HepG2 (cell line): ENCODE measurements around the gene MRPL38. TPM values are rescaled to one million over a fixed set of nuclear protein-coding genes. Genes with fewer than 3 reads are reported as not detected.

ENCODE experiments used
- CC2D1A ChIP-seq: sonication (generic); formaldehyde crosslinking; IDR thresholded peaks from 2 replicates; pipeline ENCODE4 v1.8.1; 2023; ENCODE audit warnings: mild to moderate bottlenecking, missing genetic modification reagents
- CREBL2 ChIP-seq: sonication (generic); formaldehyde crosslinking; IDR thresholded peaks from 2 replicates; pipeline ENCODE4 v1.8.1; 2023; ENCODE audit warnings: missing genetic modification reagents, mild to moderate bottlenecking, borderline replicate concordance
- FOXC1 ChIP-seq: sonication (generic); formaldehyde crosslinking; IDR thresholded peaks from 2 replicates; pipeline ENCODE4 v1.8.0; 2022; ENCODE audit warnings: mild to moderate bottlenecking, missing genetic modification reagents, borderline replicate concordance
- FOXO1 ChIP-seq: sonication (generic); formaldehyde crosslinking; IDR thresholded peaks from 2 replicates; pipeline ENCODE4 v1.4.0; 2020; ENCODE audit warnings: missing genetic modification reagents
- HNRNPUL1 ChIP-seq: fragments of 200-400 bp; formaldehyde crosslinking; IDR thresholded peaks from 2 replicates; pipeline ENCODE4 v1.6.1; 2017; ENCODE audit warnings: low read depth, mild to moderate bottlenecking, low read length, moderate library complexity
- MED1 ChIP-seq: sonication (generic); formaldehyde crosslinking; IDR thresholded peaks from 2 replicates; pipeline ENCODE4 v1.4.0; 2020; ENCODE audit warnings: missing genetic modification reagents
- PCBP2 ChIP-seq: fragments of 200-400 bp; formaldehyde crosslinking; optimal IDR thresholded peaks from 2 replicates; pipeline ENCODE3; 2018; ENCODE audit warnings: low read length, low read depth; ENCODE audit not compliant: poor library complexity, severe bottlenecking
- RBFOX2 ChIP-seq: fragments of 200-400 bp; formaldehyde crosslinking; IDR thresholded peaks from 2 replicates; pipeline ENCODE4 v1.6.1; 2017; ENCODE audit warnings: low read depth, mild to moderate bottlenecking, low read length
- REXO4 ChIP-seq: sonication (generic); formaldehyde crosslinking; IDR thresholded peaks from 2 replicates; pipeline ENCODE4 v1.8.0; 2022; ENCODE audit warnings: missing genetic modification reagents, mild to moderate bottlenecking, borderline replicate concordance
- RFXANK ChIP-seq: IDR thresholded peaks from 2 replicates; pipeline ENCODE4 v1.6.1; 2016
- SALL2 ChIP-seq: sonication (generic); formaldehyde crosslinking; IDR thresholded peaks from 2 replicates; pipeline ENCODE4 v1.8.1; 2023; ENCODE audit warnings: mild to moderate bottlenecking, missing genetic modification reagents, inconsistent platforms
- SMARCC2 ChIP-seq: fragments of 450-650 bp; IDR thresholded peaks from 2 replicates; pipeline ENCODE4 v1.6.1; 2017; ENCODE audit warnings: antibody characterized with exemption, mild to moderate bottlenecking
- ZFP37 ChIP-seq: sonication (generic); formaldehyde crosslinking; IDR thresholded peaks from 2 replicates; pipeline ENCODE4 v1.4.0; 2020; ENCODE audit warnings: missing genetic modification reagents, borderline replicate concordance
- ZKSCAN5 ChIP-seq: sonication (generic); formaldehyde crosslinking; IDR thresholded peaks from 2 replicates; pipeline ENCODE4 v1.5.1; 2020; ENCODE audit warnings: mild to moderate bottlenecking, missing genetic modification reagents
- ZNF382 ChIP-seq: sonication (generic); formaldehyde crosslinking; IDR thresholded peaks from 2 replicates; pipeline ENCODE4 v1.5.0; 2020; ENCODE audit warnings: missing genetic modification reagents, mild to moderate bottlenecking, borderline replicate concordance
- ZNF781 ChIP-seq: sonication (generic); formaldehyde crosslinking; IDR thresholded peaks from 2 replicates; pipeline ENCODE4 v1.5.1; 2020; ENCODE audit warnings: borderline replicate concordance, mild to moderate bottlenecking, missing genetic modification reagents; ENCODE audit errors: not compliant biosample characterization
- ZXDC ChIP-seq: sonication (generic); formaldehyde crosslinking; IDR thresholded peaks from 2 replicates; pipeline ENCODE4 v1.5.0; 2020; ENCODE audit warnings: mild to moderate bottlenecking, missing genetic modification reagents
- polyA plus RNA-seq, 8 experiments: library from polyadenylated mRNA; depleted of rRNA in 3 of 8; stranded (reverse) in 7 of 8; unstranded in 1 of 8; fragments of >200 nt; fragmentation: Illumina TruSeq in 4 of 8; extraction: Trizol in 4 of 8; gene quantifications; 2 replicates each; pipeline versions ENCODE4 v1.2.1 to v1.2.3, GENCODE V29; 2011 to 2016; ENCODE audit warnings: low read depth in 4 of 8, missing spikeins in 1 of 8, mixed read lengths in 1 of 8; ENCODE audit not compliant: insufficient read depth in 1 of 8
- total RNA-seq, 5 experiments: library from RNA; depleted of rRNA; stranded (reverse); fragments of >200 nt; fragmentation: Illumina TruSeq; extraction: Trizol; gene quantifications; 2 replicates each; pipeline ENCODE4 v1.2.3, GENCODE V29; 2016; ENCODE audit warnings: low read depth in 1 of 5
- TF ChIP-seq, protein P1 (sequence below): sonication (generic); formaldehyde crosslinking; IDR thresholded peaks from 2 replicates; pipeline ENCODE4 v1.8.1; 2023; ENCODE audit warnings: mild to moderate bottlenecking, missing genetic modification reagents, borderline replicate concordance
- TF ChIP-seq, protein P2 (sequence below): sonication (generic); formaldehyde crosslinking; IDR thresholded peaks from 2 replicates; pipeline ENCODE4 v1.4.0; 2020; ENCODE audit warnings: missing genetic modification reagents, borderline replicate concordance
- TF ChIP-seq, protein P3 (sequence below): sonication (generic); formaldehyde crosslinking; IDR thresholded peaks from 2 replicates; pipeline ENCODE4 v1.5.0; 2020; ENCODE audit warnings: mild to moderate bottlenecking, missing genetic modification reagents, borderline replicate concordance

Gene MRPL38
- total and polyA plus RNA-seq, 2 of the 13 experiments (the other 11 are each of a cell fraction or from before 2014, with no cell fraction given): 83.7 to 125 TPM

DNA sequence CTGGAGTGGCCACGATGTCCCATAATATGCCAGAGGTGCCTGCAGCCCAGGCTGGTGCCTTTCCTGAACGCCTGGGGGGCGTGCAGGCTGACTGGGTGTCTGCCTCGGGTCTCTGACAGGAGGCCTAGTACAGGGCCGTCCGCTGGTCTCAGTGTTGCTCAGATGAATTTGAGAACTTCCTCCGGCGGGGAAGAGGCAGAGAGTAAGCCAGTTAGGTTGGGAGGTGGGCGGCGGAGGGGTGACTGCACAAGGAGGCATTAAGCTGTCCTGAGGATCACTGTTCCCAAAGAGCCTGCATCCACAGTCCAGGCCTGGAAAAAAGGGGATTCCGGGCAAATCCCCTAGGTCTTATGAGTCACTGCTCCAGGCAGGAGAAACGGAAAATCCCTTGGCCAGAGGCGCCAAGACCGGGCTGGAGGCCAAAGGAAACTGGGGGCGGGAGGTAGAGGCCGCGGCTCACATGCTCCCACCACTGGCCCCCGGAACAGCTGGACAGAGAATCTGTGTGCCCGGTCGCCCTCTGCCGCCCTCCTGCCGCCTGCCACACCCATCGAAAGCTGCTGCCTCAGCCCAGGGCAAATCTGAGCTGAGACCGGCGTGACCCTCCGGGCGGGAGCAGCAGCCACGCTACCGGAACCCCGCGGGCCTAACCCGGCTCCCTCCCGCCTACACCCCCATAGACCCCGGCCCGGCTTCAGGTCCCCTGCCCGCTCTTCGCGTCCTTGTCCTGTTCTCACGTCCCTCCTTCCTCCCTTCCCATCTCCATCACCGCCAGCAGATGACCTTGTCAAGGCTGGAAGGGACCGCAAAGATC, 27.5 kb downstream of the MRPL38 start (continued):
- no peak for TF ChIP-seq CREBL2 (CRISPR knock-in tag)
- no peak for TF ChIP-seq PCBP2
- no peak for TF ChIP-seq SALL2 (CRISPR knock-in tag)
- peak; percentile 10; the same call in 1 of the 2 replicates for TF ChIP-seq MED1 (CRISPR knock-in tag)
- no peak; the same call in 1 of the 2 replicates for TF ChIP-seq ZFP37 (CRISPR knock-in tag)
- TF ChIP-seq, protein P1, sequence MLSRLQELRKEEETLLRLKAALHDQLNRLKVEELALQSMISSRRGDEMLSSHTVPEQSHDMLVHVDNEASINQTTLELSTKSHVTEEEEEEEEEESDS (CRISPR knock-in tag): 0 out of 2 replicates have a peak, but pooled peaks have one; percentile 72
- TF ChIP-seq FOXO1 (CRISPR knock-in tag): no peak
- TF ChIP-seq SMARCC2: no peak
- TF ChIP-seq ZNF382 (CRISPR knock-in tag): no peak
- peak; percentile 12; the same call in 1 of the 2 replicates for TF ChIP-seq FOXC1
- TF ChIP-seq, protein P2, sequence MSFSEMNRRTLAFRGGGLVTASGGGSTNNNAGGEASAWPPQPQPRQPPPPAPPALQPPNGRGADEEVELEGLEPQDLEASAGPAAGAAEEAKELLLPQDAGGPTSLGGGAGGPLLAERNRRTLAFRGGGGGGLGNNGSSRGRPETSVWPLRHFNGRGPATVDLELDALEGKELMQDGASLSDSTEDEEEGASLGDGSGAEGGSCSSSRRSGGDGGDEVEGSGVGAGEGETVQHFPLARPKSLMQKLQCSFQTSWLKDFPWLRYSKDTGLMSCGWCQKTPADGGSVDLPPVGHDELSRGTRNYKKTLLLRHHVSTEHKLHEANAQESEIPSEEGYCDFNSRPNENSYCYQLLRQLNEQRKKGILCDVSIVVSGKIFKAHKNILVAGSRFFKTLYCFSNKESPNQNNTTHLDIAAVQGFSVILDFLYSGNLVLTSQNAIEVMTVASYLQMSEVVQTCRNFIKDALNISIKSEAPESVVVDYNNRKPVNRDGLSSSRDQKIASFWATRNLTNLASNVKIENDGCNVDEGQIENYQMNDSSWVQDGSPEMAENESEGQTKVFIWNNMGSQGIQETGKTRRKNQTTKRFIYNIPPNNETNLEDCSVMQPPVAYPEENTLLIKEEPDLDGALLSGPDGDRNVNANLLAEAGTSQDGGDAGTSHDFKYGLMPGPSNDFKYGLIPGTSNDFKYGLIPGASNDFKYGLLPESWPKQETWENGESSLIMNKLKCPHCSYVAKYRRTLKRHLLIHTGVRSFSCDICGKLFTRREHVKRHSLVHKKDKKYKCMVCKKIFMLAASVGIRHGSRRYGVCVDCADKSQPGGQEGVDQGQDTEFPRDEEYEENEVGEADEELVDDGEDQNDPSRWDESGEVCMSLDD: no peak; the same call in 1 of the 2 replicates
- TF ChIP-seq ZXDC (CRISPR knock-in tag): peak; percentile 67; the same call in 1 of the 2 replicates
- no peak for TF ChIP-seq REXO4 (CRISPR knock-in tag)
- TF ChIP-seq RFXANK (CRISPR knock-in tag): no peak
- TF ChIP-seq ZKSCAN5 (CRISPR knock-in tag): no peak
- TF ChIP-seq HNRNPUL1: no peak
- TF ChIP-seq, protein P3, sequence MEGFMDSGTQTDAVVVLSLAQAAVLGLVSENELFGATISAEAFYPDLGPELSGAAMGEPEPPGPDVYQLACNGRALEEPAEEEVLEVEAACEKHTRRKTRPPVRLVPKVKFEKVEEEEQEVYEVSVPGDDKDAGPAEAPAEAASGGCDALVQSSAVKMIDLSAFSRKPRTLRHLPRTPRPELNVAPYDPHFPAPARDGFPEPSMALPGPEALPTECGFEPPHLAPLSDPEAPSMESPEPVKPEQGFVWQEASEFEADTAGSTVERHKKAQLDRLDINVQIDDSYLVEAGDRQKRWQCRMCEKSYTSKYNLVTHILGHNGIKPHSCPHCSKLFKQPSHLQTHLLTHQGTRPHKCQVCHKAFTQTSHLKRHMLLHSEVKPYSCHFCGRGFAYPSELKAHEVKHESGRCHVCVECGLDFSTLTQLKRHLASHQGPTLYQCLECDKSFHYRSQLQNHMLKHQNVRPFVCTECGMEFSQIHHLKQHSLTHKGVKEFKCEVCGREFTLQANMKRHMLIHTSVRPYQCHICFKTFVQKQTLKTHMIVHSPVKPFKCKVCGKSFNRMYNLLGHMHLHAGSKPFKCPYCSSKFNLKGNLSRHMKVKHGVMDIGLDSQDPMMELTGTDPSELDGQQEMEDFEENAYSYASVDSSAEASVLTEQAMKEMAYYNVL (CRISPR knock-in tag): peak; percentile 48; the same call in 1 of the 2 replicates
- TF ChIP-seq CC2D1A (CRISPR knock-in tag): no peak
- TF ChIP-seq ZNF781 (CRISPR knock-in tag): peak; percentile 56
- TF ChIP-seq RBFOX2: peak; percentile 85
